Measurements from ENCODE around the gene MYT1.

Gene MYT1

GRCh38 chr20:64146301-64146935 is 17.8 kb upstream of the MYT1 start:
- H3K27me3 ChIP-seq (ENCODE audit: insufficient read depth, low read length): no peaks in the 10 kb centered on the region; the same call in 1 of the 2 replicates
- H3K4me2 ChIP-seq (ENCODE audit: low read length): no peak overlapping the region
- peaks cover 19% of the 10 kb centered on the region for H3K9me3 ChIP-seq (ENCODE audit: low read length)
- no peak overlapping the region for H3K27ac ChIP-seq (ENCODE audit: low read depth, low read length, poor library complexity, severe bottlenecking)
- no peak overlapping the region for H2AFZ ChIP-seq (ENCODE audit: low read length)
- no peaks in the 10 kb centered on the region for H3K79me2 ChIP-seq (ENCODE audit: insufficient read depth, low read length)
- H4K20me1 ChIP-seq (ENCODE audit: insufficient read depth, low read length): no peaks in the 10 kb centered on the region
- no peak overlapping the region for H3K9ac ChIP-seq (ENCODE audit: low read length)
- no peaks in the 10 kb centered on the region for H3K9me2 ChIP-seq (ENCODE audit: low read depth, low read length)
- H3F3A ChIP-seq (ENCODE audit: insufficient read depth, low read length): no peaks in the 10 kb centered on the region
- H3K4me3 ChIP-seq (ENCODE audit: low read depth, low read length, poor library complexity, severe bottlenecking): no peak overlapping the region
- TF ChIP-seq CTCF (IDR thresholded peaks at IDR 0.05; ENCODE audit: low read length): no peak
- TF ChIP-seq EZH2 (IDR thresholded peaks at IDR 0.05; ENCODE audit: borderline replicate concordance, low read length): no peak
- no peaks in the 10 kb centered on the region for H3K4me1 ChIP-seq (ENCODE audit: insufficient read depth, low read length, severe bottlenecking)
- no peaks in the 10 kb centered on the region; the same call in 1 of the 2 replicates for H3K36me3 ChIP-seq (ENCODE audit: insufficient read depth, low read length)

- Histone ChIP-seq H4K20me1 (ENCODE audit: insufficient read depth, low read length) (no peaks in the 10 kb centered on the region), H3K9me2 (ENCODE audit: low read depth, low read length) (no peaks in the 10 kb centered on the region), H3K4me3 (ENCODE audit: low read depth, low read length, poor library complexity, severe bottlenecking) (no peak overlapping the region), H3K79me2 (ENCODE audit: insufficient read depth, low read length) (no peaks in the 10 kb centered on the region), H3K9ac (ENCODE audit: low read length) (no peak overlapping the region), H2AFZ (ENCODE audit: low read length) (no peak overlapping the region), H3K27ac (ENCODE audit: low read depth, low read length, poor library complexity, severe bottlenecking) (no peak overlapping the region), H3K9me3 (ENCODE audit: low read length) (peaks cover 19% of the 10 kb centered on the region), H3K36me3 (ENCODE audit: insufficient read depth, low read length) (no peaks in the 10 kb centered on the region; the same call in 1 of the 2 replicates), H3K27me3 (ENCODE audit: insufficient read depth, low read length) (no peaks in the 10 kb centered on the region; the same call in 1 of the 2 replicates), H3K4me2 (ENCODE audit: low read length) (no peak overlapping the region), H3K4me1 (ENCODE audit: insufficient read depth, low read length, severe bottlenecking) (no peaks in the 10 kb centered on the region), H3F3A (ENCODE audit: insufficient read depth, low read length) (no peaks in the 10 kb centered on the region)
- TF ChIP-seq EZH2 (IDR thresholded peaks at IDR 0.05; ENCODE audit: borderline replicate concordance, low read length) (no peak), CTCF (IDR thresholded peaks at IDR 0.05; ENCODE audit: low read length) (no peak)
Observed at GRCh38 chr20:64146936-64147477, 17.2 kb upstream of the MYT1 start.

GRCh38 chr20:64148581-64148980 is 15.7 kb upstream of the MYT1 start:
- no peak overlapping the region for H3K27ac ChIP-seq (ENCODE audit: low read depth, low read length, poor library complexity, severe bottlenecking)
- peaks cover 1% of the 10 kb centered on the region; the same call in 1 of the 2 replicates for H3K27me3 ChIP-seq (ENCODE audit: insufficient read depth, low read length)
- H3K9ac ChIP-seq (ENCODE audit: low read length): no peak overlapping the region
- H3K79me2 ChIP-seq (ENCODE audit: insufficient read depth, low read length): no peaks in the 10 kb centered on the region
- TF ChIP-seq CTCF (IDR thresholded peaks at IDR 0.05; ENCODE audit: low read length) (no peak), EZH2 (IDR thresholded peaks at IDR 0.05; ENCODE audit: borderline replicate concordance, low read length) (no peak)
- H3K4me2 ChIP-seq (ENCODE audit: low read length): no peak overlapping the region
- H4K20me1 ChIP-seq (ENCODE audit: insufficient read depth, low read length): no peaks in the 10 kb centered on the region
- H3K36me3 ChIP-seq (ENCODE audit: insufficient read depth, low read length): no peaks in the 10 kb centered on the region; the same call in 1 of the 2 replicates
- no peak overlapping the region for H2AFZ ChIP-seq (ENCODE audit: low read length)
- H3K4me3 ChIP-seq (ENCODE audit: low read depth, low read length, poor library complexity, severe bottlenecking): no peak overlapping the region
- no peaks in the 10 kb centered on the region for H3K4me1 ChIP-seq (ENCODE audit: insufficient read depth, low read length, severe bottlenecking)
- H3K9me2 ChIP-seq (ENCODE audit: low read depth, low read length): no peaks in the 10 kb centered on the region
- H3F3A ChIP-seq (ENCODE audit: insufficient read depth, low read length): no peaks in the 10 kb centered on the region
- H3K9me3 ChIP-seq (ENCODE audit: low read length): peaks cover 19% of the 10 kb centered on the region

All from OCI-LY1 (cell line).